Esophagus muscularis mucosa (tissue), 4 donors: ENCODE measurements around the gene MRO.

Experiments used
- EP300 ChIP-seq: sonication (generic); formaldehyde crosslinking; IDR thresholded peaks from one replicate; pipeline ENCODE4 v1.6.1; 2017; ENCODE audit warnings: antibody characterized with exemption
- POLR2A ChIP-seq: fragments of 450-650 bp; IDR thresholded peaks from one replicate; pipeline ENCODE4 v1.6.1; 2017; ENCODE audit warnings: antibody characterized with exemption, moderate library complexity, mild to moderate bottlenecking, low read depth
- TF ChIP-seq, protein P1 (sequence below), 3 experiments: fragments of 200-600 bp in 2 of 3; fragments of 450-650 bp in 1 of 3; sonication (generic) in 2 of 3; IDR thresholded peaks; one replicate each; pipeline ENCODE4 v1.5.1; 2017 to 2019; ENCODE audit warnings: antibody characterized with exemption in 3 of 3, mild to moderate bottlenecking in 2 of 3, moderate library complexity in 1 of 3

DNA sequence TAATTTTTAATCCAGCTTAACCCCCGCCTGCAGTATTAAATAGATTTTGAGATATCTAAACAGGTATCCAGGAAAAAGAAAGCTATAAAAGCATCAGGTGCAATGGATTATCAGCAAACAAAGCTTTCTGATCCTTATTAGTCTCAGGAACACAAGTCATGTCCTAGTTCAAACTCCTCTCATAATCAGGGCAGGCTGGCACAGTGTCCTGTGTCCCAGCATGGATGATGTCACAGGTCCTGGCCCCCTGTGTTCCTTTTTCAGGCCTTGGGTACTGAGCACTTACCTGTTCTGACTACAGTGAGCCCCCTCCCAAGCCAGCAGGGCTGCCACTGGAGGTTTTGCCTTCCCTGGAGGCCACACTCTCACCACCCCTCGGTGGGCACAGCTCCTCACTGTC, 19.5 kb upstream of the MRO start:
- TF ChIP-seq EP300 (no peak), POLR2A (no peak)
- TF ChIP-seq, protein P1, sequence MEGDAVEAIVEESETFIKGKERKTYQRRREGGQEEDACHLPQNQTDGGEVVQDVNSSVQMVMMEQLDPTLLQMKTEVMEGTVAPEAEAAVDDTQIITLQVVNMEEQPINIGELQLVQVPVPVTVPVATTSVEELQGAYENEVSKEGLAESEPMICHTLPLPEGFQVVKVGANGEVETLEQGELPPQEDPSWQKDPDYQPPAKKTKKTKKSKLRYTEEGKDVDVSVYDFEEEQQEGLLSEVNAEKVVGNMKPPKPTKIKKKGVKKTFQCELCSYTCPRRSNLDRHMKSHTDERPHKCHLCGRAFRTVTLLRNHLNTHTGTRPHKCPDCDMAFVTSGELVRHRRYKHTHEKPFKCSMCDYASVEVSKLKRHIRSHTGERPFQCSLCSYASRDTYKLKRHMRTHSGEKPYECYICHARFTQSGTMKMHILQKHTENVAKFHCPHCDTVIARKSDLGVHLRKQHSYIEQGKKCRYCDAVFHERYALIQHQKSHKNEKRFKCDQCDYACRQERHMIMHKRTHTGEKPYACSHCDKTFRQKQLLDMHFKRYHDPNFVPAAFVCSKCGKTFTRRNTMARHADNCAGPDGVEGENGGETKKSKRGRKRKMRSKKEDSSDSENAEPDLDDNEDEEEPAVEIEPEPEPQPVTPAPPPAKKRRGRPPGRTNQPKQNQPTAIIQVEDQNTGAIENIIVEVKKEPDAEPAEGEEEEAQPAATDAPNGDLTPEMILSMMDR (IDR thresholded peaks at IDR 0.05), result no peak
